Hepatocyte (in vitro differentiated cells): Measurements from ENCODE around the gene ACAP3. TPM values are rescaled to one million over a fixed set of nuclear protein-coding genes. Genes with fewer than 3 reads are reported as not detected.
A peak's percentile ranks its signal among the peaks of the same experiment; 100 is the strongest.

Experiments used
- DNase-seq: peaks from one replicate; pipeline ENCODE4 v3.0.0-alpha.2; 2016; ENCODE audit warnings: low spot score
- H2AFZ ChIP-seq: fragments of 200-600 bp; sonication (generic); 2 replicates; pipeline ENCODE4 v1.6.0; 2016; ENCODE audit warnings: antibody characterized with exemption, mild to moderate bottlenecking
- H3K27ac ChIP-seq: fragments of 200-600 bp; sonication (generic); 2 replicates; pipeline ENCODE4 v1.5.1; 2016; ENCODE audit warnings: mild to moderate bottlenecking
- H3K27me3 ChIP-seq: fragments of 200-600 bp; sonication (generic); 2 replicates; pipeline ENCODE4 v1.6.1; 2016
- H3K36me3 ChIP-seq: fragments of 200-600 bp; sonication (generic); replicated peaks from 2 replicates; pipeline ENCODE4 v1.5.1; 2016; ENCODE audit warnings: low read depth; ENCODE audit not compliant: insufficient read depth
- H3K4me1 ChIP-seq: fragments of 200-600 bp; sonication (generic); 2 replicates; pipeline ENCODE4 v1.5.1; 2016; ENCODE audit warnings: mild to moderate bottlenecking, moderate library complexity; ENCODE audit not compliant: insufficient read depth
- H3K4me2 ChIP-seq: fragments of 200-600 bp; sonication (generic); 2 replicates; pipeline ENCODE4 v1.6.0; 2016
- H3K4me3 ChIP-seq: fragments of 200-600 bp; sonication (generic); 2 replicates; pipeline ENCODE4 v1.5.1; 2016; ENCODE audit warnings: mild to moderate bottlenecking
- H3K79me2 ChIP-seq: fragments of 200-600 bp; sonication (generic); 2 replicates; pipeline ENCODE4 v1.6.0; 2017; ENCODE audit warnings: mild to moderate bottlenecking
- H3K9me2 ChIP-seq: fragments of 200-600 bp; sonication (generic); replicated peaks from 2 replicates; pipeline ENCODE4 v1.6.0; 2017; ENCODE audit warnings: mild to moderate bottlenecking; ENCODE audit not compliant: insufficient read depth
- H3K9me3 ChIP-seq: fragments of 200-600 bp; sonication (generic); 2 replicates; pipeline ENCODE4 v1.5.1; 2016; ENCODE audit warnings: low read depth, mild to moderate bottlenecking
- H4K20me1 ChIP-seq: fragments of 200-600 bp; sonication (generic); 2 replicates; pipeline ENCODE4 v1.6.0; 2016; ENCODE audit warnings: mild to moderate bottlenecking; ENCODE audit not compliant: insufficient read depth, poor library complexity, severe bottlenecking
- EZH2 ChIP-seq: fragments of 200-600 bp; sonication (generic); IDR thresholded peaks from 2 replicates; pipeline ENCODE4 v1.6.1; 2016; ENCODE audit warnings: antibody characterized with exemption, mild to moderate bottlenecking, borderline replicate concordance
- EZH2phosphoT487 ChIP-seq: fragments of 200-600 bp; sonication (generic); IDR thresholded peaks from one replicate; pipeline ENCODE4 v1.6.1; 2018; ENCODE audit warnings: antibody characterized with exemption, mild to moderate bottlenecking, low read depth, moderate library complexity; ENCODE audit not compliant: unreplicated experiment, severe bottlenecking
- WGBS: methylation state at CpG from one replicate; pipeline ENCODE4 v1.1.6; 2016; ENCODE audit warnings: low lambda C conversion rate; ENCODE audit errors: missing lambda C conversion rate; 5-methylcytosine and 5-hydroxymethylcytosine counted together
- polyA plus RNA-seq: library from polyadenylated mRNA; unstranded; fragments of >200 nt; fragmentation: Nextera tagmentation; extraction: Ambion mirVana; gene quantifications from 2 replicates; pipeline ENCODE4 v1.2.1, GENCODE V29; 2016
- total RNA-seq: library from RNA; depleted of rRNA; stranded (reverse); fragments of >200 nt; gene quantifications from 2 replicates; pipeline ENCODE4 v1.2.3, GENCODE V29; 2014
- TF ChIP-seq, protein P1 (sequence below): fragments of 200-600 bp; sonication (generic); IDR thresholded peaks from 2 replicates; pipeline ENCODE4 v1.5.1; 2016; ENCODE audit warnings: antibody characterized with exemption, mild to moderate bottlenecking; ENCODE audit not compliant: poor library complexity

The ACAP3 gene
- total and polyA plus RNA-seq, 2 experiments from 2014 or later = 56.0 to 87.1 TPM

DNA sequence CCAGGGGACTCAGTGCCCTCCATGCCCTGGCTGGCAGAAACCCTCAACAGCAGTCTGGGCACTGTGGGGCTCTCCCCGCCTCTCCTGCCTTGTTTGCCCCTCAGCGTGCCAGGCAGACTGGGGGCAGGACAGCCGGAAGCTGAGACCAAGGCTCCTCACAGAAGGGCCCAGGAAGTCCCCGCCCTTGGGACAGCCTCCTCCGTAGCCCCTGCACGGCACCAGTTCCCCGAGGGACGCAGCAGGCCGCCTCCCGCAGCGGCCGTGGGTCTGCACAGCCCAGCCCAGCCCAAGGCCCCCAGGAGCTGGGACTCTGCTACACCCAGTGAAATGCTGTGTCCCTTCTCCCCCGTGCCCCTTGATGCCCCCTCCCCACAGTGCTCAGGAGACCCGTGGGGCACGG is 20.5 kb upstream of the ACAP3 start:
- H3K4me3 ChIP-seq = no peak overlapping the region
- peaks cover 24% of the 10 kb centered on the region for H3K4me1 ChIP-seq
- H3K9me2 ChIP-seq = no peaks in the 10 kb centered on the region
- no peaks in the 10 kb centered on the region for H3K9me3 ChIP-seq
- TF ChIP-seq EZH2phosphoT487 = no peak
- H2AFZ ChIP-seq = no peak overlapping the region
- no peaks in the 10 kb centered on the region for H3K36me3 ChIP-seq
- no peak for DNase-seq
- H3K27me3 ChIP-seq = no peaks in the 10 kb centered on the region
- 93% methylated on average over 15 of the region's 15 CpGs for WGBS
- peaks cover 32% of the 10 kb centered on the region for H3K79me2 ChIP-seq
- peaks cover 17% of the 10 kb centered on the region for H4K20me1 ChIP-seq
- H3K27ac ChIP-seq = no peak overlapping the region
- H3K4me2 ChIP-seq = no peak overlapping the region

DNA sequence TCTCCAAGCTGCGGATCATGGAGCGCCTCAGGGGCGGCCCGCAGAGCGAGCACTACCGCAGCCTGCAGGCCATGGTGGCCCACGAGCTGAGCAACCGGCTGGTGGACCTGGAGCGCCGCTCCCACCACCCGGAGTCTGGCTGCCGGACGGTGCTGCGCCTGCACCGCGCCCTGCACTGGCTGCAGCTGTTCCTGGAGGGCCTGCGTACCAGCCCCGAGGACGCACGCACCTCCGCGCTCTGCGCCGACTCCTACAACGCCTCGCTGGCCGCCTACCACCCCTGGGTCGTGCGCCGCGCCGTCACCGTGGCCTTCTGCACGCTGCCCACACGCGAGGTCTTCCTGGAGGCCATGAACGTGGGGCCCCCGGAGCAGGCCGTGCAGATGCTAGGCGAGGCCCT is 19.6 kb upstream of the ACAP3 start:
- no peak overlapping the region for H3K27ac ChIP-seq
- H3K9me2 ChIP-seq = no peaks in the 10 kb centered on the region
- no peaks in the 10 kb centered on the region for H3K36me3 ChIP-seq
- no peak overlapping the region for H2AFZ ChIP-seq
- peaks cover 28% of the 10 kb centered on the region for H3K4me1 ChIP-seq
- no peak overlapping the region for H3K4me2 ChIP-seq
- H4K20me1 ChIP-seq = peaks cover 22% of the 10 kb centered on the region
- DNase-seq = no peak
- no peaks in the 10 kb centered on the region for H3K9me3 ChIP-seq
- WGBS = 97% methylated on average over 30 of the region's 40 CpGs
- no peak overlapping the region for H3K4me3 ChIP-seq
- peaks cover 40% of the 10 kb centered on the region for H3K79me2 ChIP-seq
- H3K27me3 ChIP-seq = no peaks in the 10 kb centered on the region
- TF ChIP-seq EZH2 = no peak
- TF ChIP-seq EZH2phosphoT487 = no peak
- TF ChIP-seq, protein P1, sequence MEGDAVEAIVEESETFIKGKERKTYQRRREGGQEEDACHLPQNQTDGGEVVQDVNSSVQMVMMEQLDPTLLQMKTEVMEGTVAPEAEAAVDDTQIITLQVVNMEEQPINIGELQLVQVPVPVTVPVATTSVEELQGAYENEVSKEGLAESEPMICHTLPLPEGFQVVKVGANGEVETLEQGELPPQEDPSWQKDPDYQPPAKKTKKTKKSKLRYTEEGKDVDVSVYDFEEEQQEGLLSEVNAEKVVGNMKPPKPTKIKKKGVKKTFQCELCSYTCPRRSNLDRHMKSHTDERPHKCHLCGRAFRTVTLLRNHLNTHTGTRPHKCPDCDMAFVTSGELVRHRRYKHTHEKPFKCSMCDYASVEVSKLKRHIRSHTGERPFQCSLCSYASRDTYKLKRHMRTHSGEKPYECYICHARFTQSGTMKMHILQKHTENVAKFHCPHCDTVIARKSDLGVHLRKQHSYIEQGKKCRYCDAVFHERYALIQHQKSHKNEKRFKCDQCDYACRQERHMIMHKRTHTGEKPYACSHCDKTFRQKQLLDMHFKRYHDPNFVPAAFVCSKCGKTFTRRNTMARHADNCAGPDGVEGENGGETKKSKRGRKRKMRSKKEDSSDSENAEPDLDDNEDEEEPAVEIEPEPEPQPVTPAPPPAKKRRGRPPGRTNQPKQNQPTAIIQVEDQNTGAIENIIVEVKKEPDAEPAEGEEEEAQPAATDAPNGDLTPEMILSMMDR = no peak

DNA sequence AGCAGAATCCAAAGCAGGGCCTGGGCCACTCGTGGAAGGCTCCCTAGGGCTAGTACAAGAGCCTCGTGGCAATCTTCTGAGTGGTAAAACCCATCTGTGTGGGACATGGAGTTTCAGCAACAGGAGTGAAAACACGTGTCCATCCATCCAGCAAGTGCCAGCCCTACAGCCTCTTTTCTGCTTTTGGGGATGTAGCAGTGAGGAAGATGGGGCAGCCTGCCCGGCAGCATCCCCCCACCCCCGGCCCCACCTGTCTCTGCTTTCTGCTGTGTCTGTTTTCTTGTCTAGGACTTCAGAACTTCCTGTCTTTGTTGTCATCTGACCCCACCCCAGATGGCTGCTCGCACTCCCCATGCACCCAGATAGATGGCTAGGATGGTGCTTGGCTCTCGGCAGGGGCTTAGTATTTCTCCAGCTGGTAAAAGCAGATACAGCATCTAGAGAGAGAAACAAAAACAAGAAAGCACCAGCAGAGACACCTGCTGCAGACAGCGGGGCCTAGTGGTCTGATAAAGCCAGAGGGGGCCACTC is 18.4 kb upstream of the ACAP3 start:
- H3K4me3 ChIP-seq = no peak overlapping the region
- no peaks in the 10 kb centered on the region for H3K27me3 ChIP-seq
- no peaks in the 10 kb centered on the region for H3K9me3 ChIP-seq
- no peaks in the 10 kb centered on the region for H3K9me2 ChIP-seq
- peaks cover 23% of the 10 kb centered on the region for H3K4me1 ChIP-seq
- DNase-seq = no peak
- no peaks in the 10 kb centered on the region for H3K36me3 ChIP-seq
- peaks cover 28% of the 10 kb centered on the region for H4K20me1 ChIP-seq
- H3K4me2 ChIP-seq = peak overlapping the region; percentile 95
- 93% methylated on average over 8 of the region's 8 CpGs for WGBS
- TF ChIP-seq EZH2phosphoT487 (no peak), EZH2 (no peak)
- TF ChIP-seq, protein P1 = no peak
- no peak overlapping the region for H2AFZ ChIP-seq
- peaks cover 51% of the 10 kb centered on the region for H3K79me2 ChIP-seq
- no peak overlapping the region for H3K27ac ChIP-seq

DNA sequence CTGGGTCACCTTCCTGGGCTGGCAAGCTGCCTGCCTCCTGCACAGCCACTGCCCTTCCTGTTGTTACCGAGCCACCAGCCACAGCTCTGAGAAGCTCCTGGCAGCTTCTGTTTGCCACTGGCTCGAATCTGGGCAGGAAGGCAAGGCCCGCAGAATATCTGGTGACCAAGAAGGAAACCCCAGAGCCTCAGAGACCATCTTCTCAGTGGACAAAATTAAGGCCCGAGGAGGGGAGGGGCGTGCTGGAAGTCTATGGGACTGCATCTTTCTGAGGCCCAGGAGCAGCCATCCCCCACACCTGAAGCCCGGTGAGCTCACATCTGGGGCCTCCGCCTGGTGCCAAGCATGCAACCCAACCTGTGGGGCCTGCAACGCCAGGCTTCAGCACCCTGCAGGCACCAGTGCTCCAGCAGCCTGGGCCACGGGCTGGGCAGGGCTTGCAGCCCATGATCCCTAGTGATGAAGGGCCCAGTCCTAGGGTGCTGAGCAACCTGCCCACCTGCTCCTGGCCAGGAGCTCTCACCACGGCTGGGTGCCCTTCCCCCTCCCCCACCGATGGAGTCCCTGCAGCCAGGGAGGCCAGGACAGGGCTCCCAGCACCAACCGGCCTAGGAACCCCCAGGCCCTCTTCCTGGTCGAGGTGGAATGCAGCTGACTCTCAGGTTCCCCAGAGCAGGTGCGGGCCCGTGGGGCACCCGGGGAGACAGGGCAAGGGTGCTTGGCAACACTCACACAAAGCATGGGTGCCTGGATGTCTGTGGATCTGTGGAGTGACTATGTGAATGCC is 17.8 kb upstream of the ACAP3 start:
- peak overlapping the region; percentile 71 for H2AFZ ChIP-seq
- H3K4me1 ChIP-seq = peaks cover 17% of the 10 kb centered on the region
- peak overlapping the region; percentile 89 for H3K27ac ChIP-seq
- H3K79me2 ChIP-seq = peaks cover 58% of the 10 kb centered on the region
- no peaks in the 10 kb centered on the region for H3K9me2 ChIP-seq
- H3K9me3 ChIP-seq = no peaks in the 10 kb centered on the region
- no peaks in the 10 kb centered on the region for H3K36me3 ChIP-seq
- no peak for DNase-seq
- H4K20me1 ChIP-seq = peaks cover 28% of the 10 kb centered on the region
- WGBS = 73% methylated on average over 16 of the region's 16 CpGs
- TF ChIP-seq EZH2phosphoT487 (no peak), EZH2 (no peak)
- TF ChIP-seq, protein P1 = no peak
- peak overlapping the region; percentile 95 for H3K4me2 ChIP-seq
- no peaks in the 10 kb centered on the region for H3K27me3 ChIP-seq
- H3K4me3 ChIP-seq = peak overlapping the region; percentile 90
